ENCODE results near the gene TBC1D8. TPM values are rescaled to one million over a fixed set of nuclear protein-coding genes. Genes with fewer than 3 reads are reported as not detected.

The TBC1D8 gene
- total and polyA plus RNA-seq, 2 experiments from 2014 or later, result 18.0 to 36.9 TPM

GRCh38 chr2:101037161-101037755 is 113.9 kb downstream of the TBC1D8 start:
- Histone ChIP-seq H3K27me3 (ENCODE audit: insufficient read depth) (no peaks in the 10 kb centered on the region), H3K4me2 (no peak overlapping the region), H3K9me2 (ENCODE audit: insufficient read depth) (no peaks in the 10 kb centered on the region), H3K4me1 (ENCODE audit: insufficient read depth) (no peaks in the 10 kb centered on the region), H3F3A (replicated peaks; ENCODE audit: low read depth) (no peaks in the 10 kb centered on the region), H4K20me1 (replicated peaks; ENCODE audit: insufficient read depth) (no peaks in the 10 kb centered on the region), H3K36me3 (ENCODE audit: insufficient read depth) (peaks cover 3% of the 10 kb centered on the region), H3K27ac (ENCODE audit: low read depth) (no peak overlapping the region), H2AFZ (no peak overlapping the region), H3K79me2 (replicated peaks; ENCODE audit: insufficient read depth) (no peaks in the 10 kb centered on the region), H3K4me3 (no peak overlapping the region)
- Mint-ChIP-seq H3K4me3 (no peak overlapping the region), H3K4me1 (peaks cover 12% of the 10 kb centered on the region), H3K27ac (peak overlapping the region; percentile 83; the same call in 1 of the 2 replicates), H3K36me3 (ENCODE audit: low read depth) (peaks cover 63% of the 10 kb centered on the region), H3K27me3 (ENCODE audit: insufficient read depth, low read depth, poor library complexity) (peaks cover 5% of the 10 kb centered on the region), H3K9me3 (no peaks in the 10 kb centered on the region)
- no peak for ATAC-seq
- no peak for TF ChIP-seq POLR2AphosphoS5 (IDR thresholded peaks at IDR 0.05; ENCODE audit: low read depth)
- TF ChIP-seq STAT1 (IDR thresholded peaks at IDR 0.05; ENCODE audit: unreplicated experiment), result no peak
- no peak for TF ChIP-seq ZNF331 (CRISPR knock-in tag; IDR thresholded peaks at IDR 0.05; ENCODE audit: low read depth)
- no peak for TF ChIP-seq JUNB (IDR thresholded peaks at IDR 0.05; ENCODE audit: unreplicated experiment)
- no peak for TF ChIP-seq EZH2 (IDR thresholded peaks at IDR 0.05; ENCODE audit: low read depth, unreplicated experiment)
- TF ChIP-seq CREB1 (CRISPR knock-in tag; IDR thresholded peaks at IDR 0.05; ENCODE audit: low read depth), result no peak
- TF ChIP-seq ZNF114 (CRISPR knock-in tag; IDR thresholded peaks at IDR 0.05), result no peak
- TF ChIP-seq ZNF462 (CRISPR knock-in tag; IDR thresholded peaks at IDR 0.05), result no peak
- no peak for TF ChIP-seq EZH2phosphoT487 (IDR thresholded peaks at IDR 0.05; ENCODE audit: unreplicated experiment)
- TF ChIP-seq CTCF (conservative IDR thresholded peaks at IDR 0.05; ENCODE audit: low read depth in 2 of 2), result no peak
- TF ChIP-seq REST (IDR thresholded peaks at IDR 0.05; ENCODE audit: unreplicated experiment), result no peak
- no peak for TF ChIP-seq ETS1 (IDR thresholded peaks at IDR 0.05)
- no peak for TF ChIP-seq NANOG (IDR thresholded peaks at IDR 0.05; ENCODE audit: borderline replicate concordance)
- no peak for DNase-seq (ENCODE audit: low spot score)

Data from GM23338 (cell line).